Upper lobe of right lung (tissue), 1 donor: Measurements from ENCODE around the gene GPS2. TPM values are rescaled to one million over a fixed set of nuclear protein-coding genes. Genes with fewer than 3 reads are reported as not detected.
A peak's percentile ranks its signal among the peaks of the same experiment; 100 is the strongest.
"Not testable (repeated sequence)": the region's sequence is repeated elsewhere in the genome, so short reads cannot be mapped to it uniquely, and the experiment has no call there.

Source experiments
- ATAC-seq: fragments of 200-7000 bp; cut with Tn5 transposase; one replicate; pipeline ENCODE4 v1.9.1; 2020; ENCODE audit warnings: mild to moderate bottlenecking, moderate library complexity
- DNase-seq: peaks from one replicate; pipeline ENCODE4 v3.0.0-alpha.2; 2020
- H3K27ac ChIP-seq: fragments of 200-600 bp; one replicate; pipeline ENCODE4 v1.8.0; 2022
- H3K27me3 ChIP-seq: fragments of 200-600 bp; one replicate; pipeline ENCODE4 v1.8.0; 2022; ENCODE audit warnings: mild to moderate bottlenecking
- H3K36me3 ChIP-seq: fragments of 200-600 bp; one replicate; pipeline ENCODE4 v1.8.0; 2022
- H3K4me1 ChIP-seq: fragments of 200-600 bp; one replicate; pipeline ENCODE4 v1.8.0; 2022
- H3K4me3 ChIP-seq: fragments of 200-600 bp; one replicate; pipeline ENCODE4 v1.8.0; 2022; ENCODE audit warnings: mild to moderate bottlenecking
- H3K9me3 ChIP-seq: fragments of 200-600 bp; one replicate; pipeline ENCODE4 v1.8.0; 2022
- CTCF ChIP-seq: fragments of 200-600 bp; IDR thresholded peaks from one replicate; pipeline ENCODE4 v1.8.0; 2022; ENCODE audit warnings: antibody characterized with exemption
- intact Hi-C: fragments of 100-400 bp; cut with DNase I; formaldehyde crosslinking; loops from one replicate; pipeline ENCODE4 v1.11.0; 2022
- total RNA-seq: library from RNA; stranded (reverse); fragmentation: NEBNext Ultra II Directional; extraction: Animal tissue kit (Norgen Biotek cat#: 25700); gene quantifications from one replicate; pipeline ENCODE4 v1.2.1, GENCODE V29; 2021
- donor health status: DM: no; HTN: yes; CAD: no; lungs with severe emphysema.

The GPS2 gene
- total RNA-seq, 1 donor from 2014 or later: 62.9 TPM

DNA sequence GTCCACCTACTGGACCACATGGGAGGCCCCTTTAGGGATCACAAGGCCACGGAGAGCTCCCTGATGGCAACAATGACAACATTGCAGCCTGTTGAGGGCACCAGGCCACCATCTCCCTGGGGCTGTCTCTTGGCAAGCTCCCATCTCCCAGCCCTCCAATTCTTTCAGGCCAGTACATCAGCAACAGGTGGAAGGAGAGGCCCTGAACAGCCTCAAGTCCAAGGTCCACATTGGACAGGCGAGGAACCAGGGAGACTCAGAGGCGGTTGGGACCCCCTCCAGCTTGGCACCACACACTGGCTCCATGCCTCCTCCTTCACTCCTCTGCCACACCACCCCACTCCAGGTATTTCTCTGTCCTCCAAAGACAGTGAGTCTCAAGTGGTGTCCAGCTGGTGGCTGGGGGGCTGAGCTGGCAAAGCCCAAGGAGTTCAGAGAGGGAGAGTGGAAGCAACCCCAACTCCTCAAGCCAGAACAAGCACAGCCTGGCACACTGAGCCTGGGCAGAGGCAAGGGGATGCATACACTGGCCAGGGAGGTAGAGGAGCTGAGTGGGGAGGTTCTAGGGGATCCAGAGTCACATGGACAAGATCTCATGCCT, 19.9 kb upstream of the GPS2 start:
- H3K4me3 ChIP-seq: no peak overlapping the region
- TF ChIP-seq CTCF: no peak
- H3K4me1 ChIP-seq: peaks cover 6% of the 10 kb centered on the region
- H3K36me3 ChIP-seq: no peaks in the 10 kb centered on the region
- no peak for ATAC-seq
- H3K27me3 ChIP-seq: no peaks in the 10 kb centered on the region
- no peak overlapping the region for H3K27ac ChIP-seq
- intact Hi-C loops: no loop called here
- no peak for DNase-seq
- H3K9me3 ChIP-seq: no peaks in the 10 kb centered on the region

- H3K4me1 ChIP-seq: peaks cover 15% of the 10 kb centered on the region
- H3K4me3 ChIP-seq, H3K27me3 ChIP-seq, intact Hi-C loops, H3K9me3 ChIP-seq, H3K27ac ChIP-seq, DNase-seq, ATAC-seq, H3K36me3 ChIP-seq: not testable (repeated sequence)
Observed at GRCh38 chr17:7332600-7333069, 17.5 kb upstream of the GPS2 start.

DNA sequence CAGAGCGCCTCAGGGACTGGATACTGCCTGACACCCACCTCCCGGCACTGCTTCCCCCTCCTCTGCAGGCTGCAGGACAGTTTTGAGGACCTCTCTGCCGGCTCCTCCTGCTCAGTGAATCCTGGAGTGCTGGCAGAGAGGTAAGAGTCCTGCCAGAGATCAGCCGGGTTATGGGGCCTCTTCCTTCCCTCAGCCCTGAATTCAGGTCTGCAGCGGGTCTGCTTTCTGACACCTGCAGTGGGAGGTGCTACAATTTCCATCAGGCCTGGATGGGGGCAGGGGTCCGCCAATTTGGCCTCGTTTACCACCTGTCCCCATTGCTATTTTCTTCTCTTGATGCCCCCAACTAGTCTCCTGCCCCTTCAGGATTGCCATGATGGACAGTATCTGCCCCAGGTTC, 17.0 kb upstream of the GPS2 start:
- no peaks in the 10 kb centered on the region for H3K27me3 ChIP-seq
- no peak for TF ChIP-seq CTCF
- no peak overlapping the region for H3K4me3 ChIP-seq
- intact Hi-C loops: no loop called here
- no peak overlapping the region for H3K27ac ChIP-seq
- no peak for DNase-seq
- no peaks in the 10 kb centered on the region for H3K36me3 ChIP-seq
- peaks cover 15% of the 10 kb centered on the region for H3K4me1 ChIP-seq
- no peaks in the 10 kb centered on the region for H3K9me3 ChIP-seq
- no peak for ATAC-seq

- Histone ChIP-seq H3K27ac (peak overlapping the region; percentile 92), H3K36me3 (no peaks in the 10 kb centered on the region), H3K4me1 (peaks cover 15% of the 10 kb centered on the region), H3K4me3 (peak overlapping the region; percentile 87), H3K9me3 (no peaks in the 10 kb centered on the region), H3K27me3 (no peaks in the 10 kb centered on the region)
- ATAC-seq (no peak), DNase-seq (no peak)
- no peak for TF ChIP-seq CTCF
- intact Hi-C loops: no loop called here
Observed at GRCh38 chr17:7330638-7331015, 15.5 kb upstream of the GPS2 start.

GRCh38 chr17:7329997-7330637, 15.0 kb upstream of the GPS2 start:
- intact Hi-C loops: no loop called here
- ATAC-seq (peak; percentile 53), DNase-seq (peak; percentile 85)
- Histone ChIP-seq H3K4me1 (peaks cover 15% of the 10 kb centered on the region), H3K4me3 (peak overlapping the region; percentile 87), H3K27me3 (no peaks in the 10 kb centered on the region), H3K27ac (peak overlapping the region; percentile 92), H3K36me3 (no peaks in the 10 kb centered on the region), H3K9me3 (no peaks in the 10 kb centered on the region)
- no peak for TF ChIP-seq CTCF

DNA sequence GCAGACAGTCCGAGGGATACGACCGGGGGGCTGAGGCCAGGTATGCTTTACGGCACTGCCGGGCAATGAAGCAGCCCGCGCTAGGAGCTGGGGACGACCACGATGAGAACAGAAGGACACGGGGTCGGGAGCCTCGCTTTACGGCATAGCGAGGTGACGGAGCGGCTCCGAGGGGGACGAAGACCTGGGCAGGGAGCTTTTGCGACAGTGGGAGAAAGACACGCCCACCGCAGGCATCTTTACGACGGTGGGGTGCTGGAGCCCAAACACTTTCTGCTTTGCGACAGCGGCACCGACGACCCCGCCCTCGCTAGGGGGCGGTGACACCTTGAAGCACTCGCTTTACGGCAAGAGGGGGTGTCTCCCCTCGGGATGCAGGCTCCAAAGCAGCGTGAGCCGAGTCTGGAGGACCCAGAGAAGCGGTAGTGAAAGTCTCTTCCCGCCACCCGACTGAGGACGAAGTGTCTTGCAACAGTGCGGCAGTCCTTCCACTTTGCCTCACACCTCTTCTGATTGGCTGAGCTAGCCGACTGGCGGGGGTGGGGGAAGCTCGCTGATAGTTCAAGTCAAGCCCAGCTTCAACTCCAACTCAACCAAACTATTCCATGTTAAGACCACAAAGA, 14.3 kb upstream of the GPS2 start:
- peak overlapping the region; percentile 87 for H3K4me3 ChIP-seq
- H3K27ac ChIP-seq: peak overlapping the region; percentile 92
- intact Hi-C loops: no loop called here
- no peaks in the 10 kb centered on the region for H3K9me3 ChIP-seq
- TF ChIP-seq CTCF: no peak
- peak; percentile 94 for ATAC-seq
- DNase-seq: peak; percentile 99
- peaks cover 15% of the 10 kb centered on the region for H3K4me1 ChIP-seq
- no peaks in the 10 kb centered on the region for H3K27me3 ChIP-seq
- peaks cover 3% of the 10 kb centered on the region for H3K36me3 ChIP-seq
